HepG2 (cell line): Measurements from ENCODE around the gene CTU1. TPM values are rescaled to one million over a fixed set of nuclear protein-coding genes. Genes with fewer than 3 reads are reported as not detected.

Experiments
- ATAC-seq: fragments of 200-7000 bp; cut with Tn5 transposase; 3 replicates; pipeline ENCODE4 v1.9.1; 2020; ENCODE audit warnings: mild to moderate bottlenecking, moderate library complexity
- BruUV-seq: library from RNA; stranded (reverse); fragments of 400-500 nt; replicated peaks from 2 replicates; lab custom pipeline; 2021; lab: Mats Ljungman, UMichigan
- CTCF ChIA-PET: fragments of 300-600 bp; formaldehyde crosslinking; extraction: SDS; loops from one replicate; lab custom pipeline; 2021; ENCODE audit warnings: low total read pairs, inconsistent platforms, low intra/inter-chr PET ratio; lab: Yijun Ruan, JAX
- POLR2A ChIA-PET: fragments of 350-600 bp; sonication (Branson Sonifier 250); formaldehyde crosslinking; loops from one replicate; lab custom pipeline; 2020; ENCODE audit warnings: antibody characterized with exemption, inconsistent platforms; lab: Yijun Ruan, JAX
- DNase-seq: peaks from one replicate; pipeline ENCODE4 v3.0.0-alpha.2; 2015; ENCODE audit warnings: low spot score
- FAIRE-seq: peaks from 3 replicates; lab custom pipeline; 2011; peaks lifted over from hg19 to GRCh38; lab: Jason Lieb, UNC
- H2AFZ ChIP-seq: one replicate; pipeline ENCODE4 v1.6.1; 2011; ENCODE audit warnings: low read length, inconsistent platforms
- H3K27ac ChIP-seq: fragments of 300-600 bp; 3 replicates; pipeline ENCODE4 v1.8.0; 2011; ENCODE audit warnings: mixed run types, mild to moderate bottlenecking, mixed read lengths, low read length, inconsistent platforms; ENCODE audit not compliant: insufficient read depth; ENCODE audit errors: extremely low read length
- H3K27me3 ChIP-seq, 2 experiments: fragments of 200-600 bp in 1 of 2; 2 replicates in 1 of 2; 3 replicates in 1 of 2; pipeline versions ENCODE4 v1.6.0 to v1.8.0; 2011; ENCODE audit warnings: low read length in 2 of 2, mild to moderate bottlenecking in 2 of 2, moderate library complexity in 2 of 2, inconsistent platforms in 1 of 2; ENCODE audit not compliant: insufficient read depth in 2 of 2, control insufficient read depth in 1 of 2
- H3K36me3 ChIP-seq, 2 experiments: fragments of 200-600 bp in 1 of 2; replicated peaks in 1 of 2; 2 replicates in 1 of 2; 3 replicates in 1 of 2; pipeline versions ENCODE4 v1.5.1 to v1.8.0; 2011; ENCODE audit warnings: low read length in 2 of 2, inconsistent platforms in 1 of 2; ENCODE audit not compliant: insufficient read depth in 2 of 2, control insufficient read depth in 1 of 2
- H3K4me1 ChIP-seq: 2 replicates; pipeline ENCODE4 v1.5.1; 2012; ENCODE audit warnings: low read length, inconsistent platforms; ENCODE audit not compliant: insufficient read depth
- H3K4me2 ChIP-seq: 2 replicates; pipeline ENCODE4 v1.6.0; 2011; ENCODE audit warnings: low read depth, low read length, inconsistent platforms
- H3K4me3 ChIP-seq, 3 experiments: fragments of 200-600 bp in 1 of 3; sonication (generic), shearing (Covaris generic) in 1 of 3; replicated peaks in 1 of 3; 2 replicates each; pipeline ENCODE4 v1.5.1; 2011 to 2016; ENCODE audit warnings: low read length in 3 of 3, inconsistent platforms in 2 of 3, low read depth in 2 of 3, mild to moderate bottlenecking in 2 of 3, control low read depth in 1 of 3, mixed read lengths in 1 of 3; ENCODE audit not compliant: insufficient read depth in 1 of 3
- H3K79me2 ChIP-seq: one replicate; pipeline ENCODE4 v1.6.1; 2011; ENCODE audit warnings: low read length, inconsistent platforms; ENCODE audit not compliant: insufficient read depth
- H3K9ac ChIP-seq: 2 replicates; pipeline ENCODE4 v1.6.0; 2011; ENCODE audit warnings: mild to moderate bottlenecking, low read depth, low read length, inconsistent platforms; ENCODE audit not compliant: insufficient read depth
- H3K9me3 ChIP-seq: 2 replicates; pipeline ENCODE4 v1.5.1; 2012; ENCODE audit warnings: mild to moderate bottlenecking, low read length
- H4K20me1 ChIP-seq: 2 replicates; pipeline ENCODE4 v1.6.0; 2011; ENCODE audit warnings: inconsistent platforms, mild to moderate bottlenecking, low read length, moderate library complexity; ENCODE audit not compliant: insufficient read depth
- CBFB ChIP-seq: sonication (generic); formaldehyde crosslinking; IDR thresholded peaks from 2 replicates; pipeline ENCODE4 v1.4.0; 2020; ENCODE audit warnings: missing genetic modification reagents
- CREM ChIP-seq, 2 experiments: sonication (generic) in 1 of 2; formaldehyde crosslinking in 1 of 2; IDR thresholded peaks; 2 replicates each; pipeline versions ENCODE4 v1.4.0 to v1.6.1; 2016 to 2020; ENCODE audit warnings: antibody characterized with exemption in 1 of 2, mild to moderate bottlenecking in 1 of 2, missing genetic modification reagents in 1 of 2
- HDAC1 ChIP-seq: sonication (generic); formaldehyde crosslinking; IDR thresholded peaks from 2 replicates; pipeline ENCODE4 v1.5.1; 2020; ENCODE audit warnings: mild to moderate bottlenecking, missing genetic modification reagents
- HOXA3 ChIP-seq: sonication (generic); formaldehyde crosslinking; IDR thresholded peaks from 2 replicates; pipeline ENCODE4 v1.5.0; 2020; ENCODE audit warnings: missing genetic modification reagents
- JUNB ChIP-seq: sonication (generic); formaldehyde crosslinking; IDR thresholded peaks from 2 replicates; pipeline ENCODE4 v1.8.0; 2022; ENCODE audit warnings: missing genetic modification reagents, mild to moderate bottlenecking, borderline replicate concordance
- MYNN ChIP-seq: sonication (generic); formaldehyde crosslinking; IDR thresholded peaks from 2 replicates; pipeline ENCODE4 v1.4.0; 2020; ENCODE audit warnings: mild to moderate bottlenecking, low read depth, missing genetic modification reagents
- NBN ChIP-seq: fragments of 450-650 bp; conservative IDR thresholded peaks from 2 replicates; pipeline ENCODE4 v1.6.1; 2017
- RFX5 ChIP-seq: IDR thresholded peaks from 2 replicates; pipeline ENCODE4 v1.6.1; 2011; ENCODE audit warnings: low read depth, low read length, improper control_type of control experiment
- ZNF510 ChIP-seq: sonication (generic); formaldehyde crosslinking; IDR thresholded peaks from 2 replicates; pipeline ENCODE4 v1.4.0; 2020; ENCODE audit warnings: low read depth, mild to moderate bottlenecking, missing genetic modification reagents
- WGBS: methylation state at CpG from one replicate; pipeline ENCODE4 v1.1.6; 2017; ENCODE audit warnings: low lambda C conversion rate; 5-methylcytosine and 5-hydroxymethylcytosine counted together
- in situ Hi-C: cut with HindIII; loops from 2 replicates; pipeline ENCODE4 v1.10.0; 2017; ENCODE audit warnings: low pct_unique_long_range_greater_than_20kb; ENCODE audit not compliant: extremely low pct_ligation_motif_present
- intact Hi-C: fragments of 100-400 bp; cut with micrococcal nuclease; formaldehyde crosslinking; loops from one replicate; pipeline ENCODE4 v1.10.0; 2022; ENCODE audit not compliant: unreplicated experiment
- polyA plus RNA-seq, 8 experiments: library from polyadenylated mRNA; depleted of rRNA in 3 of 8; stranded (reverse) in 7 of 8; unstranded in 1 of 8; fragments of >200 nt; fragmentation: Illumina TruSeq in 4 of 8; extraction: Trizol in 4 of 8; gene quantifications; 2 replicates each; pipeline versions ENCODE4 v1.2.1 to v1.2.3, GENCODE V29; 2011 to 2016; ENCODE audit warnings: low read depth in 4 of 8, missing spikeins in 1 of 8, mixed read lengths in 1 of 8; ENCODE audit not compliant: insufficient read depth in 1 of 8
- total RNA-seq, 5 experiments: library from RNA; depleted of rRNA; stranded (reverse); fragments of >200 nt; fragmentation: Illumina TruSeq; extraction: Trizol; gene quantifications; 2 replicates each; pipeline ENCODE4 v1.2.3, GENCODE V29; 2016; ENCODE audit warnings: low read depth in 1 of 5
- TF ChIP-seq, protein P1 (sequence below): sonication (generic); formaldehyde crosslinking; IDR thresholded peaks from 2 replicates; pipeline ENCODE4 v1.4.0; 2020; ENCODE audit warnings: low read depth, mild to moderate bottlenecking, missing genetic modification reagents
- TF ChIP-seq, protein P2 (sequence below): sonication (generic); formaldehyde crosslinking; IDR thresholded peaks from 2 replicates; pipeline ENCODE4 v1.5.1; 2020; ENCODE audit warnings: mild to moderate bottlenecking, missing genetic modification reagents, borderline replicate concordance
- TF ChIP-seq, protein P3 (sequence below): sonication (generic); formaldehyde crosslinking; IDR thresholded peaks from 2 replicates; pipeline ENCODE4 v1.4.0; 2020; ENCODE audit warnings: mild to moderate bottlenecking, missing genetic modification reagents, borderline replicate concordance

CTU1 gene
- total and polyA plus RNA-seq, 2 of the 13 experiments (the other 11 are each of a cell fraction or from before 2014, with no cell fraction given), result 1.9 to 2.9 TPM

DNA sequence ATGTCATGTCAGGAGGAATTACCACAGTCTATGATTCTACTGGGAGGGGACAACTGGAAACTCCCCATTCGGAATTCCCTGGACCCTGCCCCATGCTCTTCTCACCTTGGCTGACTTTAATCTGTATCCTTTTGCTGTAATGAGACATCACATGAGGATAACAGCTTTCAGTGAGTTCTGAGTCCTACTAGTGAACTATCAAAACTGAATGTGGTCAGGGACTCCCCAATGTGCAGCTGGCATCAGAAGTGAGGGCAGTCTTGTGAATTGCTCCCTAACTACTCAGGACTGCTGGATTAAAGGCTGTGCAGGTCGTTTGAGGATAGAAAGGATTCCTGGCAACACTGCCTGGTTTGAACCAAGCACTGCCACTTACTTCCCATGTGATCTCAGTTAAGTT lies 49.1 kb upstream of the CTU1 start:
- ATAC-seq, result no peak
- FAIRE-seq, result no peak
- Histone ChIP-seq H4K20me1 (no peaks in the 10 kb centered on the region), H3K79me2 (no peaks in the 10 kb centered on the region), H3K4me1 (no peaks in the 10 kb centered on the region), H3K9ac (no peak overlapping the region), H3K27ac (no peak overlapping the region), H3K4me3 (no peak overlapping the region), H3K9me3 (no peaks in the 10 kb centered on the region), H2AFZ (no peak overlapping the region), H3K36me3 (no peaks in the 10 kb centered on the region), H3K4me2 (no peak overlapping the region), H3K27me3 (peaks cover 2 to 12% of the 10 kb centered on the region in 2 experiments; a peak in 1 of 5 replicates)
- in situ Hi-C loops (loop anchor here (10.0 kb wide), 1 partner anchor 108 kb away; no protein-coding TSS in a partner anchor), intact Hi-C loops (no loop called here)
- WGBS, result 0% methylated on average over 2 of the region's 2 CpGs
- BruUV-seq, result no TSS peak
- no peak for DNase-seq
- POLR2A ChIA-PET, result no interaction called here
- CTCF ChIA-PET, result no interaction called here
- TF ChIP-seq, protein P1, sequence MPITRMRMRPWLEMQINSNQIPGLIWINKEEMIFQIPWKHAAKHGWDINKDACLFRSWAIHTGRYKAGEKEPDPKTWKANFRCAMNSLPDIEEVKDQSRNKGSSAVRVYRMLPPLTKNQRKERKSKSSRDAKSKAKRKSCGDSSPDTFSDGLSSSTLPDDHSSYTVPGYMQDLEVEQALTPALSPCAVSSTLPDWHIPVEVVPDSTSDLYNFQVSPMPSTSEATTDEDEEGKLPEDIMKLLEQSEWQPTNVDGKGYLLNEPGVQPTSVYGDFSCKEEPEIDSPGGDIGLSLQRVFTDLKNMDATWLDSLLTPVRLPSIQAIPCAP (CRISPR knock-in tag), result no peak
- no peak for TF ChIP-seq CBFB (CRISPR knock-in tag)
- TF ChIP-seq, protein P2, sequence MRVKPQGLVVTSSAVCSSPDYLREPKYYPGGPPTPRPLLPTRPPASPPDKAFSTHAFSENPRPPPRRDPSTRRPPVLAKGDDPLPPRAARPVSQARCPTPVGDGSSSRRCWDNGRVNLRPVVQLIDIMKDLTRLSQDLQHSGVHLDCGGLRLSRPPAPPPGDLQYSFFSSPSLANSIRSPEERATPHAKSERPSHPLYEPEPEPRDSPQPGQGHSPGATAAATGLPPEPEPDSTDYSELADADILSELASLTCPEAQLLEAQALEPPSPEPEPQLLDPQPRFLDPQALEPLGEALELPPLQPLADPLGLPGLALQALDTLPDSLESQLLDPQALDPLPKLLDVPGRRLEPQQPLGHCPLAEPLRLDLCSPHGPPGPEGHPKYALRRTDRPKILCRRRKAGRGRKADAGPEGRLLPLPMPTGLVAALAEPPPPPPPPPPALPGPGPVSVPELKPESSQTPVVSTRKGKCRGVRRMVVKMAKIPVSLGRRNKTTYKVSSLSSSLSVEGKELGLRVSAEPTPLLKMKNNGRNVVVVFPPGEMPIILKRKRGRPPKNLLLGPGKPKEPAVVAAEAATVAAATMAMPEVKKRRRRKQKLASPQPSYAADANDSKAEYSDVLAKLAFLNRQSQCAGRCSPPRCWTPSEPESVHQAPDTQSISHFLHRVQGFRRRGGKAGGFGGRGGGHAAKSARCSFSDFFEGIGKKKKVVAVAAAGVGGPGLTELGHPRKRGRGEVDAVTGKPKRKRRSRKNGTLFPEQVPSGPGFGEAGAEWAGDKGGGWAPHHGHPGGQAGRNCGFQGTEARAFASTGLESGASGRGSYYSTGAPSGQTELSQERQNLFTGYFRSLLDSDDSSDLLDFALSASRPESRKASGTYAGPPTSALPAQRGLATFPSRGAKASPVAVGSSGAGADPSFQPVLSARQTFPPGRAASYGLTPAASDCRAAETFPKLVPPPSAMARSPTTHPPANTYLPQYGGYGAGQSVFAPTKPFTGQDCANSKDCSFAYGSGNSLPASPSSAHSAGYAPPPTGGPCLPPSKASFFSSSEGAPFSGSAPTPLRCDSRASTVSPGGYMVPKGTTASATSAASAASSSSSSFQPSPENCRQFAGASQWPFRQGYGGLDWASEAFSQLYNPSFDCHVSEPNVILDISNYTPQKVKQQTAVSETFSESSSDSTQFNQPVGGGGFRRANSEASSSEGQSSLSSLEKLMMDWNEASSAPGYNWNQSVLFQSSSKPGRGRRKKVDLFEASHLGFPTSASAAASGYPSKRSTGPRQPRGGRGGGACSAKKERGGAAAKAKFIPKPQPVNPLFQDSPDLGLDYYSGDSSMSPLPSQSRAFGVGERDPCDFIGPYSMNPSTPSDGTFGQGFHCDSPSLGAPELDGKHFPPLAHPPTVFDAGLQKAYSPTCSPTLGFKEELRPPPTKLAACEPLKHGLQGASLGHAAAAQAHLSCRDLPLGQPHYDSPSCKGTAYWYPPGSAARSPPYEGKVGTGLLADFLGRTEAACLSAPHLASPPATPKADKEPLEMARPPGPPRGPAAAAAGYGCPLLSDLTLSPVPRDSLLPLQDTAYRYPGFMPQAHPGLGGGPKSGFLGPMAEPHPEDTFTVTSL (CRISPR knock-in tag), result no peak
- TF ChIP-seq HOXA3 (CRISPR knock-in tag), result no peak
- no peak for TF ChIP-seq NBN
- no peak for TF ChIP-seq JUNB (CRISPR knock-in tag)
- TF ChIP-seq, protein P3, sequence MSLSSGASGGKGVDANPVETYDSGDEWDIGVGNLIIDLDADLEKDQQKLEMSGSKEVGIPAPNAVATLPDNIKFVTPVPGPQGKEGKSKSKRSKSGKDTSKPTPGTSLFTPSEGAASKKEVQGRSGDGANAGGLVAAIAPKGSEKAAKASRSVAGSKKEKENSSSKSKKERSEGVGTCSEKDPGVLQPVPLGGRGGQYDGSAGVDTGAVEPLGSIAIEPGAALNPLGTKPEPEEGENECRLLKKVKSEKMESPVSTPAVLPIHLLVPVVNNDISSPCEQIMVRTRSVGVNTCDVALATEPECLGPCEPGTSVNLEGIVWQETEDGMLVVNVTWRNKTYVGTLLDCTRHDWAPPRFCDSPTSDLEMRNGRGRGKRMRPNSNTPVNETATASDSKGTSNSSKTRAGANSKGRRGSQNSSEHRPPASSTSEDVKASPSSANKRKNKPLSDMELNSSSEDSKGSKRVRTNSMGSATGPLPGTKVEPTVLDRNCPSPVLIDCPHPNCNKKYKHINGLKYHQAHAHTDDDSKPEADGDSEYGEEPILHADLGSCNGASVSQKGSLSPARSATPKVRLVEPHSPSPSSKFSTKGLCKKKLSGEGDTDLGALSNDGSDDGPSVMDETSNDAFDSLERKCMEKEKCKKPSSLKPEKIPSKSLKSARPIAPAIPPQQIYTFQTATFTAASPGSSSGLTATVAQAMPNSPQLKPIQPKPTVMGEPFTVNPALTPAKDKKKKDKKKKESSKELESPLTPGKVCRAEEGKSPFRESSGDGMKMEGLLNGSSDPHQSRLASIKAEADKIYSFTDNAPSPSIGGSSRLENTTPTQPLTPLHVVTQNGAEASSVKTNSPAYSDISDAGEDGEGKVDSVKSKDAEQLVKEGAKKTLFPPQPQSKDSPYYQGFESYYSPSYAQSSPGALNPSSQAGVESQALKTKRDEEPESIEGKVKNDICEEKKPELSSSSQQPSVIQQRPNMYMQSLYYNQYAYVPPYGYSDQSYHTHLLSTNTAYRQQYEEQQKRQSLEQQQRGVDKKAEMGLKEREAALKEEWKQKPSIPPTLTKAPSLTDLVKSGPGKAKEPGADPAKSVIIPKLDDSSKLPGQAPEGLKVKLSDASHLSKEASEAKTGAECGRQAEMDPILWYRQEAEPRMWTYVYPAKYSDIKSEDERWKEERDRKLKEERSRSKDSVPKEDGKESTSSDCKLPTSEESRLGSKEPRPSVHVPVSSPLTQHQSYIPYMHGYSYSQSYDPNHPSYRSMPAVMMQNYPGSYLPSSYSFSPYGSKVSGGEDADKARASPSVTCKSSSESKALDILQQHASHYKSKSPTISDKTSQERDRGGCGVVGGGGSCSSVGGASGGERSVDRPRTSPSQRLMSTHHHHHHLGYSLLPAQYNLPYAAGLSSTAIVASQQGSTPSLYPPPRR (CRISPR knock-in tag), result no peak
- TF ChIP-seq ZNF510 (CRISPR knock-in tag), result no peak
- TF ChIP-seq RFX5, result no peak
- TF ChIP-seq CREM (IDR thresholded peaks at IDR 0.05), result no peak
- TF ChIP-seq CREM (CRISPR knock-in tag; IDR thresholded peaks at IDR 0.05), result no peak
- TF ChIP-seq HDAC1 (CRISPR knock-in tag), result no peak
- no peak for TF ChIP-seq MYNN
